HUDEP-2 (cell line): ENCODE data around the gene HOTAIR.

Experiments
- DNase-seq, 76 experiments: peaks; one replicate each; lab custom pipeline; 2025; ENCODE audit not compliant: unreplicated experiment in 76 of 76; lab: John Stamatoyannopoulos, UW

The HOTAIR gene

GRCh38 chr12:53988541-53989226 is 13.9 kb upstream of the HOTAIR start:
- no peak for DNase-seq

GRCh38 chr12:53987787-53988230 is 13.1 kb upstream of the HOTAIR start:
- DNase-seq: no peak

- DNase-seq: no peak
Measured at GRCh38 chr12:53986686-53987483, 12.1 kb upstream of the HOTAIR start.

GRCh38 chr12:53985994-53986685 is 11.4 kb upstream of the HOTAIR start:
- DNase-seq: peak in 2 of 76 experiments; percentile 16 to 19

GRCh38 chr12:53985692-53985993 is 10.9 kb upstream of the HOTAIR start:
- DNase-seq: no peak

- peak in 72 of 76 experiments; percentile 23 to 90 (median 74) for DNase-seq
Measured at GRCh38 chr12:53984901-53985691, 10.3 kb upstream of the HOTAIR start, which contains the start of gene HOXC10. TSS of gene HOXC10 (plus strand) at chr12:53985146. CDS start at chr12:53985260, 114 bp downstream.

- DNase-seq: no peak
Measured at GRCh38 chr12:53983950-53984572, 9.3 kb upstream of the HOTAIR start.

GRCh38 chr12:53983568-53983949 is 8.8 kb upstream of the HOTAIR start:
- no peak for DNase-seq

GRCh38 chr12:53982648-53983567 is 8.2 kb upstream of the HOTAIR start:
- no peak for DNase-seq

GRCh38 chr12:53981634-53982565 is 7.1 kb upstream of the HOTAIR start:
- no peak for DNase-seq

- no peak for DNase-seq
Measured at GRCh38 chr12:53980802-53981496, 6.2 kb upstream of the HOTAIR start.

- no peak for DNase-seq
Measured at GRCh38 chr12:53980104-53980801, 5.5 kb upstream of the HOTAIR start.

GRCh38 chr12:53978477-53979356 is 4.0 kb upstream of the HOTAIR start:
- no peak for DNase-seq

GRCh38 chr12:53977596-53978445 is 3.1 kb upstream of the HOTAIR start:
- no peak for DNase-seq
